ENCODE results near the gene GPLD1. TPM values are rescaled to one million over a fixed set of nuclear protein-coding genes. Genes with fewer than 3 reads are reported as not detected.
A peak's percentile ranks its signal among the peaks of the same experiment; 100 is the strongest.
"Not testable (repeated sequence)": the region's sequence is repeated elsewhere in the genome, so short reads cannot be mapped to it uniquely, and the experiment has no call there.

Gene GPLD1
- total RNA-seq, 1 donor from 2014 or later, result 3.8 TPM

- TF ChIP-seq CTCF (conservative IDR thresholded peaks at IDR 0.05), result no peak
- Mint-ChIP-seq H3K36me3 (peaks cover 40% of the 10 kb centered on the region), H3K4me3 (no peak overlapping the region), H3K9me3 (no peaks in the 10 kb centered on the region), H3K4me1 (ENCODE audit: unreplicated experiment) (no peaks in the 10 kb centered on the region), H3K27ac (no peak overlapping the region), H3K27me3 (no peaks in the 10 kb centered on the region)
- DNase-seq (ENCODE audit: extremely low spot score, unreplicated experiment), result no peak
Observed at GRCh38 chr6:24415753-24416152, 73.6 kb downstream of the GPLD1 start.

- peaks cover 36% of the 10 kb centered on the region for H3K36me3 Mint-ChIP-seq
- H3K4me1 Mint-ChIP-seq (ENCODE audit: unreplicated experiment); H3K27ac Mint-ChIP-seq; DNase-seq (ENCODE audit: extremely low spot score, unreplicated experiment); H3K27me3 Mint-ChIP-seq; H3K4me3 Mint-ChIP-seq; H3K9me3 Mint-ChIP-seq: not testable (repeated sequence)
Observed at GRCh38 chr6:24414531-24414930, 74.8 kb downstream of the GPLD1 start.

- no peaks in the 10 kb centered on the region for H3K9me3 Mint-ChIP-seq
- no peaks in the 10 kb centered on the region for H3K4me1 Mint-ChIP-seq (ENCODE audit: unreplicated experiment)
- H3K36me3 Mint-ChIP-seq, result peaks cover 31% of the 10 kb centered on the region
- no peaks in the 10 kb centered on the region for H3K27me3 Mint-ChIP-seq
- no peak overlapping the region for H3K27ac Mint-ChIP-seq
- no peak for DNase-seq (ENCODE audit: extremely low spot score, unreplicated experiment)
- no peak for TF ChIP-seq CTCF (conservative IDR thresholded peaks at IDR 0.05)
- H3K4me3 Mint-ChIP-seq, result no peak overlapping the region
Observed at GRCh38 chr6:24412294-24412693, 77.1 kb downstream of the GPLD1 start.

GRCh38 chr6:24410622-24411021 is 78.8 kb downstream of the GPLD1 start:
- no peaks in the 10 kb centered on the region for H3K4me1 Mint-ChIP-seq (ENCODE audit: unreplicated experiment)
- no peaks in the 10 kb centered on the region for H3K27me3 Mint-ChIP-seq
- no peak for DNase-seq (ENCODE audit: extremely low spot score, unreplicated experiment)
- no peak overlapping the region for H3K4me3 Mint-ChIP-seq
- no peak for TF ChIP-seq CTCF (conservative IDR thresholded peaks at IDR 0.05)
- H3K9me3 Mint-ChIP-seq, result no peaks in the 10 kb centered on the region
- H3K36me3 Mint-ChIP-seq, result peaks cover 27% of the 10 kb centered on the region
- H3K27ac Mint-ChIP-seq, result no peak overlapping the region

GRCh38 chr6:24408719-24409410 is 80.5 kb downstream of the GPLD1 start:
- no peak for DNase-seq (ENCODE audit: extremely low spot score, unreplicated experiment)
- Mint-ChIP-seq H3K9me3 (no peaks in the 10 kb centered on the region), H3K4me1 (ENCODE audit: unreplicated experiment) (peaks cover 12% of the 10 kb centered on the region), H3K27ac (no peak overlapping the region), H3K4me3 (no peak overlapping the region), H3K36me3 (peaks cover 28% of the 10 kb centered on the region), H3K27me3 (no peaks in the 10 kb centered on the region)
- no peak for TF ChIP-seq CTCF (conservative IDR thresholded peaks at IDR 0.05)

GRCh38 chr6:24405262-24405661 is 84.1 kb downstream of the GPLD1 start:
- H3K4me1 Mint-ChIP-seq (ENCODE audit: unreplicated experiment), result peaks cover 25% of the 10 kb centered on the region
- no peak for DNase-seq (ENCODE audit: extremely low spot score, unreplicated experiment)
- peak overlapping the region; percentile 59 for H3K4me3 Mint-ChIP-seq
- H3K27me3 Mint-ChIP-seq, result peaks cover 7% of the 10 kb centered on the region
- no peaks in the 10 kb centered on the region for H3K9me3 Mint-ChIP-seq
- H3K36me3 Mint-ChIP-seq, result peaks cover 12% of the 10 kb centered on the region
- TF ChIP-seq CTCF (conservative IDR thresholded peaks at IDR 0.05), result no peak
- H3K27ac Mint-ChIP-seq, result no peak overlapping the region

All from type B pancreatic cell (in vitro differentiated cells).